Measurements from ENCODE around the gene RAB23.

GRCh38 chr6:57138026-57138425 lies 84.1 kb downstream of the RAB23 start:
- TF ChIP-seq CTCF (IDR thresholded peaks at IDR 0.05; ENCODE audit: insufficient read depth, low read depth, low read length), result no peak
- no peak for TF ChIP-seq EZH2 (IDR thresholded peaks at IDR 0.05; ENCODE audit: insufficient read depth, low read length)
